ENCODE data around the gene HNRNPK.

- TF ChIP-seq JUND (IDR thresholded peaks at IDR 0.05) (no peak), RAD21 (IDR thresholded peaks at IDR 0.05; ENCODE audit: low read length) (no peak), CTCF (IDR thresholded peaks at IDR 0.05) (no peak), REST (IDR thresholded peaks at IDR 0.05; ENCODE audit: low read depth, low read length) (no peak), ZBTB33 (IDR thresholded peaks at IDR 0.05; ENCODE audit: borderline replicate concordance, low read depth) (no peak), GABPA (IDR thresholded peaks at IDR 0.05; ENCODE audit: low read depth) (no peak), MEF2A (IDR thresholded peaks at IDR 0.05; ENCODE audit: borderline replicate concordance, low read depth) (no peak), MXI1 (IDR thresholded peaks at IDR 0.05; ENCODE audit: low read depth, low read length) (no peak), MAX (IDR thresholded peaks at IDR 0.05; ENCODE audit: low read depth) (no peak), EZH2phosphoT487 (IDR thresholded peaks at IDR 0.05; ENCODE audit: borderline replicate concordance, low read depth) (no peak), POLR2AphosphoS5 (IDR thresholded peaks at IDR 0.05; ENCODE audit: low read depth, low read length) (no peak), EP300 (IDR thresholded peaks at IDR 0.05; ENCODE audit: borderline replicate concordance in 1 of 2, low read depth in 1 of 2, low read length in 1 of 2) (no peak)
Measured at GRCh38 chr9:83996126-83996525, 16.1 kb upstream of the HNRNPK start.

Data from SK-N-SH (cell line).